GM11168 (cell line): ENCODE measurements around the gene PRODH.
"Not testable (repeated sequence)": the region's sequence is repeated elsewhere in the genome, so short reads cannot be mapped to it uniquely, and the experiment has no call there.

Experiments used
- in situ Hi-C: fragments of 300-500 bp; cut with MboI; formaldehyde crosslinking; loops from one replicate; pipeline ENCODE4 v1.12.0; 2022; ENCODE audit warnings: low sequenced_read_pairs; ENCODE audit not compliant: unreplicated experiment

The PRODH gene

DNA sequence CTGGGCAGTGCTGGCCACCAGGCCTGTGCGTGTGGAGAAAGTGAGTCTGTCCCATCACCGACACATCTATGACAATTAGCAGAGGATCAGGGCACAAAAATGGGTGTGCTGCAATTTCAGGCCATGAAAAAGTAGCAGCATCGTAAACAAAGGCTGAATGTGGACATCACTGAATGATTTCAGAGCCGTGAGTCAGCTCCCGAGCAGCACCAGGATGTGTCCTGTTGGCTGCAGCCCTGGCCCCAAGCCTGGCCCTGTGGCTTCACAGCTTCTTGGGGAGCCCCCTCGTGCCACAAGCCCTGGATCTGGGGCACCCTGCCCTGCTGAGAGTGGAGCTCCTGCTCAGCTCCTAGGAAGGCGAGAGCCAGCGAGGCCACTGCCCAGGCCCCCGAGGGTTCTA lies 20.5 kb downstream of the PRODH start:
- in situ Hi-C loops: loop anchor here (25.0 kb wide), 1 partner anchor 1397 kb away; the partner anchor contains the start of gene DGCR6L

DNA sequence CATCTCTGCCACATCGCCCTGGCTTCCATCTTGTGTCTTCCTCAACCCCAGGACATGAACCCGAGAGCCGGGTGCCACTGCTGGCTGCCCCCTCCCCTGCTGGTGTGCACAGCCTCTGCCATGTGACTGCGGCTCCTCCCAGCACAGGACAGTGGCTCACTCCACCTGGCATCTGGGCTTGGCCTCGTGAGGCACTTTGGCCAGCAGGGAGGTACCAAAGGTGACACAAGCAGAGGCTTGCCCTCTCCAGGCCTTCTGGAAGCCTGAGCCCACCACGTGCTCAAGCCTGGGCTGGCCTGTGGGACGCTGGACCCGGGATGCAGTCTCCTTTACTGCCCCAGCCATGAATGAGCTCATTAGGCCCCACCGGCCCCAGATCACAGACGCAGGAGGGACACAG lies 21.5 kb downstream of the PRODH start:
- in situ Hi-C loops: loop anchor here (25.0 kb wide), 1 partner anchor 1398 kb away; the partner anchor contains the start of gene DGCR6L

DNA sequence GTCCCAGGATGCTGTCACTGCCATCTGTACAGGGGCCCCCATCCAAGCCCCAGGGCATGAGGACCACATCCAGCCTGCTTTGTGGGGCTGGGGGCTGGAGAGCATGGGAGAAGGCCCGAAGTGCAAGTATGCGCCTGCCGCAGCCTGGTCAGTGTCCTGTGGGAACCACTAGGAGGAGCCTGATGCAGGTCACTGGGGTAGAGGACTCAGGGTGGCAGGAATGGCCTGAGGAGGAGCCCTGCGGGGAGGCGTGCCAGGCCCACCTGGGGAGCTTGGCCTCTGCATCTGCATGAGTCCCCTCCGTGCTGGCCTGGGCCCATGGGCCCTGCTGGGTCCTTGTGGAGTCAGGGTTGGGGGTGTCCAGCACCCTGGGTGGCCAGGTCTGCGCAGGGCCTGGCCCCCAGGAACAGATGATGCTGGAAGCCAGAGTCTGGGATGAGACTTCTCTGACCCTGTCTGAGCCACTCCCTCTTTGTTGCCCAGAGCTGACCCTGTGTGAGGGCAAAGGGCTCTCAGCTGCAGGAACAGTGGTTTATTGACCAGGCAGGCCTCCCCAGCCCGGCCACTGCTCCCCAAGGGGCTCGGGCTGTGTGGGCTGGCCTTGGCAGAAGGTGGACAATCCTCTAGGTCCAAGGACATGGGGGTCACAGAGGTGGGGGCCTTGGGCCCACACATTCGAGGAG lies 23.7 kb downstream of the PRODH start:
- in situ Hi-C loops: loop anchor here (25.0 kb wide), 1 partner anchor 1400 kb away; the partner anchor contains the start of gene DGCR6L

DNA sequence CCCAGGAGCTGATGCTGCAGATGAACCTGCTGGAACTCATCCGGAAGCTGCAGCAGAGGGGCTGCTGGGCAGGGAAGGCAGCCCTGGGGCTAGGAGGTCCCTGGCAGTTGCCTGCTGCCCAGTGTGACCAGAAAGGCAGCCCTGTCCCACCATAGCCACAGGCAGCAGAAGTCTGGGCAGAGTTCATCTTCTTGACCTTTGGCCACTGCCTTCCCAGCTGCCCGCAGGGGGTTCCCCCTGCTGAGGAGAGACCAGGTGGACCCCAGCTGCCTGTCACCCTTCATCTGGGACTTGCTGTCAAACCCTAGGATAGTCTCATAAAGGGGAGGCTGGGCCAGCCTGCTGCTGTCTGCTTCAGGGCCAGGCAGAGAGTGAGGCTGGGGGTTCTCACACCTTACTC lies 24.6 kb downstream of the PRODH start:
- in situ Hi-C loops: loop anchor here (25.0 kb wide), 1 partner anchor 1401 kb away; the partner anchor contains the start of gene DGCR6L

DNA sequence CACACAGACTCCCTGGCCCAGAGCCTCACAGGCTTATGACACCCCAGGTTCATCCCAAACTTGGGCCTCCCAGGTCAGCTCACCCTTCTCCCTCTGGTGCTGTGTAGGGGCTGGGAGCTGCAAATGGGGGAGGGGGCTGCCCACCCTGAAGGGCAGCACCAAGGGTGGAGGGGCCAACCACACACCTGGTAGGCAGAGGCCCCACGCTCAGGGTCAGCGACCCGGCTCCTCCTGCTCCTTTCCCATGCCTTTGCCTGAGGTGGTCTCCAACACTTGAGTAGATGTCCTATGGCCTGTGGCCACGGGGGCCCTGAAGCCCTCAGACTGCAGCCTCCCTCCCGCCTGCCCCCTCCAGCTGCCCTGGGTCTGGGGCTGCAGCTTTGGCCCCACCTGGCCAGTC lies 26.5 kb downstream of the PRODH start:
- in situ Hi-C loops: loop anchor here (25.0 kb wide), 1 partner anchor 1403 kb away; the partner anchor contains the start of gene DGCR6L

DNA sequence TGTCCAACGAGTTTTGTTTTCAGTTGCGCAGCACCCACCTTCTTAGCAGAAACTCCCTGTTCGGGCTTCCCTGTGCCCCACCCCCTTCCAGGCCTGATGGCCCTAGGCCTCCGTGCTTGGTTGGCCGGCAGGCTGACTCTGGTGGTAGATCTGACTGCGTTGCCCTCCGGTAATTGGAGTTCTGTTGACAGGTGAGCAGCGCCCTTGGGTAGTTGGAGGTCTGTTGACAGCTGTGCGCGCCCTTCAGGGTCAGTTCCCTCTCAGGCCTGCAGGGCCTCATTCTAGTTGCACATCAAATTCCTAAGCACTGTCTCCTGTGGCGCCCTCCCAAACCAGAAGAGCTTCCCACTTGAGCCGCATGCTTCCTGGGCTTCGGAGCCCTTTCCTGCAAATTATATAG lies 29.2 kb downstream of the PRODH start:
- in situ Hi-C loops: loop anchor here (25.0 kb wide), 1 partner anchor 1405 kb away; the partner anchor contains the start of gene DGCR6L

DNA sequence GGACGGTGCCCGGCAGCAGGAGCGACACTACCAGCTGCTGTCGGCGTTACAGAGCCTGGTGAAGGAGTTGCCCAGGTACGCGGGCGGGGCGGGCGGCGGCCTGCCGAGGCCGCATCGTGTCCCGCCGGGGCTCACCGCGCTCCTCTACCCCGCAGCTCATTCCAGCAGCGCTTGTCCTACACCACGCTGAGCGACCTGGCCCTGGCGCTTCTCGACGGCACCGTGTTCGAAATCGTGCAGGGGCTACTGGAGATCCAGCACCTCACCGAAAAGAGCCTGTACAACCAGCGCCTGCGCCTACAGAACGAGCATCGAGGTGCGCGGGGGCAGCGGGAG lies 29.7 kb downstream of the PRODH start:
- in situ Hi-C loops: loop anchor here (25.0 kb wide), 1 partner anchor 1406 kb away; the partner anchor contains the start of gene DGCR6L

DNA sequence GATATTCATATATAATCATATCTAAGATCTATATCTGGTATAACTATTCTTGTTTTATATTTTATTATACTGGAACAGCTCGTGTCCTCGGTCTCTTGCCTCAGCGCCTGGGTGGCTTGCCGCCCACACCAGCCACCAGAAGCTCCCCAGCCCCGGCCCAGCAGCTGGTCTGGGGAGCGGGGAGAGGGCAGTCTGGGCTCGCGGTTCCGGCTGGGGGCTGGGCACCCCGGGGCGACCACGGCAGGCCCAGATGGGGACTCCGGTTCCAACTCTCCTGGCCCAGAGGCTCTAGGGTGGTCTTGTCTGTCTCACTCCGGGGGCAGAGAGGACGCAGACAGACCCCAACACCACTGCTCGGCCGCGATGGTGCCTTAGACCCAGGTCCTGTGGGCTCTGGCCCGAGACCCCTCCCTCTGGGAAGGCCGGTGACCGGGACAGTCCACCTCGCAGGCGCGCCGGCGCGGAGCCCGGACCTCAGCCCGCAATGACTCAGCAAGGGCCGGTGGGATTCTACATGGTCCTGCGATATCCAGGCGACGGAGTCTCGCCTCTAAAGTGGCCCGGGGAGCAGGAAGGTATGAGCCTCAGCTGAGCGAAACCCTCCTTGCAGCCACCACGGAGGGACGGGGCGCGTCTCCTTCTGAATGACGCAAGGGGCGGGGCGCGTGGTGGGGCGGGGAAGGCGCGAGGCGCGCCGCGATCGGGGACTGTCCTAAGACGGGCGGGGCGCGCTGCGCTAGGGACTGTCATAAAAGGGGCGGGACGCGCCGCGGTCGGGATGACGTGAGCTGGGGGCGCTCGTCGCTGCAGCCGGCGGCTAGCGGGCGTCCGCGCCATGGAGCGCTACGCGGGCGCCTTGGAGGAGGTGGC lies 30.3 kb downstream of the PRODH start, which contains the start of gene DGCR6:
Gene DGCR6, plus strand, starts transcription at position 781 of the 870 bp plus-strand sequence. Its CDS starts 55 bp downstream, at position 836.
- in situ Hi-C loops: loop anchor here (25.0 kb wide), 1 partner anchor 1407 kb away; the partner anchor contains the start of gene DGCR6L

DNA sequence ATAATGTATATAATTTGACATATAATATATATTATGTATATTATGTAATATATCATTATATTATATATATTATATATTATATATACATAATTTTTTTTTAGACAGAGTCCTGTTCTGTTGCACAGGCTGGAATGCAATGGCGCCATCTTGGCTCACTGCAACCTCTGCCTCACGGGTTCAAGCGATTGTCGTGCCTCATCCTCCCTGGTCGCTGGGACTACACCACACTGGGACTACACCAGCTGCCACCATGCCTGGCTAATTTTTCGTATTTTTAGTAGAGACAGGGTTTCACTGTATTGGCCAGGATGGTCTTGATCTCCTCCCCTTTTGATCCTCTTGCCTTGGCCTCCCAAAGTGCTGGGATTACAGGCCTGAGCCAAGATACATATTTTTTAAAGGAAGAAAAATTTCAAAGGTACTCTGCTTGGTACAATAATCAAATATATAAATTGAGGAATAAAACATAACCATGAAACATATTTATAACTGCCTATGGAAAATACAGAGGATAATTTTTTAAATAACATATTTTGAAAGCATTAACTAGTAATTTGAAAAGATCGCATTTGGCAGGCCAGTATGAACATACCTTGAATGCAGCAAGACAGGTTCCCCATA lies 39.9 kb downstream of the PRODH start:
- in situ Hi-C loops: not testable (repeated sequence)

DNA sequence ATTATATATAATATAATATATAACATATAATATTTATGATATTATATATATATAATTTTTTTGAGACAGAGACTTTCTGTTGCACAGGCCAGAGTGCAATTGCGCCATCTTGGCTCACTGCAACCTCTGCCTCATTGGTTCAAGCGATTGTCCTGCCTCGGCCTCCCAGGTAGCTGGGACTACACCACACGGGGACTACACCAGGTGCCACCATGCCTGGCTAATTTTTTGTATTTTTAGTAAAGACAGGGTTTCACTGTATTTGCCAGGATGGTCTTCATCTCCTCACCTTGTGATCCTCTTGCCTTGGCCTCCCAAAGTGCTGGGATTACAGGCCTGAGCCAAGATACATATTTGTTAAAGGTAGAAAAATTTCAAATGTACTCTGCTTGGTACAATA lies 42.3 kb downstream of the PRODH start:
- in situ Hi-C loops: not testable (repeated sequence)

DNA sequence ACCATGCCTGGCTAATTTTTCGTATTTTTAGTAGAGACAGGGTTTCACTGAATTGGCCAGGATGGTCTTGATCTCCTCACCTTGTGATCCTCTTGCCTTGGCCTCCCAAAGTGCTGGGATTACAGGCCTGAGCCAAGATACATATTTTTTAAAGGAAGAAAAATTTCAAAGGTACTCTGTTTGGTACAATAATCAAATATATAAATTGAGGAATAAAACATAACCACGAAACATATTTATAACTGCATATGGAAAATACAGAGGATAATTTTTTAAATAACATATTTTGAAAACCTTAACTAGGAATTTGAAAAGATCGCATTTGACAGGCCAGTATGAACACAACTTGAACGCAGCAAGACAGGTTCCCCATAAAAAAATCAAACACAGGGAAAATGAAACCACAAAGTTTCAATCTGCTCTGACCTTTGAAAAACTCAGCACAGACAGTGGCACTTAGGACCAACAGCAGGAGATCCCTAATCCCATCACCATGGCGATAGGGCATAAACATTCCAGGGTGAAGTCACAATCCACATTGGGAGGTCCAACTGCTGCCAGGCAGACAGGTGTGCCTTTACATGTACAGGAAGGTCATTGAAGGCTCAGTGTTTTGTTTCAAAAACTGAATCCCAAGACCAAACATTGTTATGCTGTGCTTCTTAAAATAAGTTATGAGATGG lies 45.4 kb downstream of the PRODH start:
- in situ Hi-C loops: not testable (repeated sequence)

DNA sequence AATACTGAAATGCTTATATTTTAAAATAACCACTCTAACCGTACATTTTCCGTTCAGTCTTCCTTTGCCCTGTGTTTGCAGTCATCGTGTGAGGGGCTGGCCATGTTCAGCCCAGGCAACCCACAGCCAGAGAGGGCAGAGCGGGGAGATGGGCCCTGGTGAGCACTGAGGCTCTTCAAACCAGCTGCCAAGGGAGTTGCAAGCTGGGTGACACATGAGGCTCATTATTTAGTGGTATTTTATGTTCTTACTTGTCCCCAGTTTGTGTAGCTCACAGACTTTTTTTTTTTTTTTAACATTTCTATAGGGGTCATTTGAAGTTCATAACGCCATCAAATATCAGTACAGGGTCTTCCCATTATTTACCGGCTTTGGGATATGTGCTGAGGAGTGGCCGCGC lies 48.0 kb downstream of the PRODH start:
- in situ Hi-C loops: no loop called here

DNA sequence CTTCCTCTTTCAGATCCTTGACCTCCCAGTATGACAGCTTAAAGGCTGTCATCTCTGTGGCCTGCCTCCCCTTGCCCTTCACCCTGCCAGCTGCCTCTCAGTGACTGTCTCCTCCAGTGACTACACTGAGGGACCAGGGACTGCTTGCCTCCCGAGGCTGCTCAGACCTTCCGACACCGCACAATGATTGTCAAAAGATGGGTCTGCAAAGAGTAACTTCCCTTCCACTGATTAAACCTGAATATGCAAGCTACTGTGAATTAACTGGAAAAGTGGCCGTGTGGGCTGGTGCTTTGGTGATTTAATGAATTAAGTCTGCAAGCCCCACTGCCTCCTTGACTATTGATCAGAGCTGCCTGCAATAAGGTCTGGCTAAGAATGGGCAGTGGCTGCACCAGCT lies 51.6 kb downstream of the PRODH start:
- in situ Hi-C loops: not testable (repeated sequence)

DNA sequence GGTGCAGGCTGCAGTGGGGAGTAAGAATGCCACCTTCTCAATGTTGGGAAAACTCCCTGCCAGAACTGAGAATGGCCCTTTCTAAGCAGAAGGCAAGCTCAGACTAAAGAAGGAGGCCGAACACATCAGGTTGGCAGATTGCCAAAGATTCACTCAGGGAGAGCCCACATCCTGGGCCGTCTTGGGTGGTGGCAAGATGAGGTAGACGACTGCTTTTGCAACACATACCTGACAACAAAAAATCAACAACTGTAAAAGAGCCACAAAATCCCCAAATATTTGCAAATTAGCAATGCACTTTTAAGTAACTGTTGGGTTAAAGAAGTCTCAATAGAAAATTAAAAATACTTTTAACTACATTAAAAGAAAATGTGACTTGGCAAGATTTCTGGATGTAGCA lies 54.8 kb downstream of the PRODH start:
- in situ Hi-C loops: not testable (repeated sequence)
